Esophagus muscularis mucosa (tissue), 4 donors: ENCODE measurements around the gene LRRC4.

Experiments used
- EP300 ChIP-seq: sonication (generic); formaldehyde crosslinking; IDR thresholded peaks from one replicate; pipeline ENCODE4 v1.6.1; 2017; ENCODE audit warnings: antibody characterized with exemption
- POLR2A ChIP-seq: fragments of 450-650 bp; IDR thresholded peaks from one replicate; pipeline ENCODE4 v1.6.1; 2017; ENCODE audit warnings: antibody characterized with exemption, moderate library complexity, mild to moderate bottlenecking, low read depth
- POLR2AphosphoS5 ChIP-seq, 2 donors: sonication (generic); formaldehyde crosslinking; IDR thresholded peaks; one replicate each; pipeline ENCODE4 v1.6.1; 2017; ENCODE audit warnings: antibody characterized with exemption in 2 of 2
- TF ChIP-seq, protein P1 (sequence below), 3 experiments: fragments of 200-600 bp in 2 of 3; fragments of 450-650 bp in 1 of 3; sonication (generic) in 2 of 3; IDR thresholded peaks; one replicate each; pipeline ENCODE4 v1.5.1; 2017 to 2019; ENCODE audit warnings: antibody characterized with exemption in 3 of 3, mild to moderate bottlenecking in 2 of 3, moderate library complexity in 1 of 3

DNA sequence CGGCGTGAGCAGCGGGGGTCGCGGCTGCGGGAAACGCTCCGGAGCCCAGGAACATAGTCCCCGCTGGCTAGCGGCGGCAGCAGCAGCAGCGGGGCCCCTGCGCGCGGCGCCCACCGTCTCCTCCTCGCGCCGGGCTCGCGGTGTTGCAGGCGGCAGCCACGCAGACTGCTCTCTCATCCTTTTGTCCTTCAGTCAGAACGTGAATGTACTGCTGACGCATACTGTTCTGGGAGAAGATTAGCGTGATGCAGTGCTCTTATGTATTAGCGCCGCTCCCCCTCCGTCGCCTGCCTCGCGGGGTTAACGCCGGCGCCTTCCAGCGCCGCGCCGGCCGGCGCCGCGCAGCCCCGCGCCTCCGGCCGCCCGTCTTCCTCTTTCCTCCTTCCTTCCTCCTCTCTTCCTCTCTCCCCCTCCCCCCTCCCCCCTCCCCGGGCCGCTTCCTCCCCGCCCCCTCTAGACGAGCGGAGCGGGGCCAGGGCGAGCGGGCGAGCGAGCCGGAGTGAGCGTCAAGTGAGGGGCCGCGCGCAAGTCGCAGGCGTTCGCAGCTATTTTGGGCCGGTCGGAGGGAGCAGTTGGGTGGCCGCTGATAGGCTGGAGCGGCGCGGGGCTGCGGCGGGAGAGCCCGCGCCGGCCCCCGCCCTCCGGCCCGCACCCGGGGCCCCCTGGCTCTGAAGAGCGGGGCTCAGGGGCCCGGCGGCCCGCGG is 816 bp upstream of the LRRC4 start:
- TF ChIP-seq POLR2A (no peak), POLR2AphosphoS5 (IDR thresholded peaks at IDR 0.05) (peak in 1 of 2 donors; percentile 9), EP300 (no peak)
- TF ChIP-seq, protein P1, sequence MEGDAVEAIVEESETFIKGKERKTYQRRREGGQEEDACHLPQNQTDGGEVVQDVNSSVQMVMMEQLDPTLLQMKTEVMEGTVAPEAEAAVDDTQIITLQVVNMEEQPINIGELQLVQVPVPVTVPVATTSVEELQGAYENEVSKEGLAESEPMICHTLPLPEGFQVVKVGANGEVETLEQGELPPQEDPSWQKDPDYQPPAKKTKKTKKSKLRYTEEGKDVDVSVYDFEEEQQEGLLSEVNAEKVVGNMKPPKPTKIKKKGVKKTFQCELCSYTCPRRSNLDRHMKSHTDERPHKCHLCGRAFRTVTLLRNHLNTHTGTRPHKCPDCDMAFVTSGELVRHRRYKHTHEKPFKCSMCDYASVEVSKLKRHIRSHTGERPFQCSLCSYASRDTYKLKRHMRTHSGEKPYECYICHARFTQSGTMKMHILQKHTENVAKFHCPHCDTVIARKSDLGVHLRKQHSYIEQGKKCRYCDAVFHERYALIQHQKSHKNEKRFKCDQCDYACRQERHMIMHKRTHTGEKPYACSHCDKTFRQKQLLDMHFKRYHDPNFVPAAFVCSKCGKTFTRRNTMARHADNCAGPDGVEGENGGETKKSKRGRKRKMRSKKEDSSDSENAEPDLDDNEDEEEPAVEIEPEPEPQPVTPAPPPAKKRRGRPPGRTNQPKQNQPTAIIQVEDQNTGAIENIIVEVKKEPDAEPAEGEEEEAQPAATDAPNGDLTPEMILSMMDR (IDR thresholded peaks at IDR 0.05): peak in 1 of 3 experiments; percentile 34
